Naive B cell (primary cell): ENCODE data around the gene ACER2. TPM values are rescaled to one million over a fixed set of nuclear protein-coding genes. Genes with fewer than 3 reads are reported as not detected.

Experiments used
- ATAC-seq, 2 donors: fragments of 150-1000 bp; cut with Tn5 transposase; 2 replicates each; pipeline ENCODE4 v1.10.0; 2021; ENCODE audit warnings: low read depth in 2 of 2, mild to moderate bottlenecking in 2 of 2, moderate library complexity in 2 of 2
- DNase-seq: peaks from one replicate; pipeline ENCODE4 v3.0.0; 2022
- H3K27ac Mint-ChIP-seq, 6 donors: one replicate each; pipeline ENCODE4 v1.8.0; 2020 to 2022; ENCODE audit warnings: mild to moderate bottlenecking in 6 of 6, mixed read lengths in 6 of 6, moderate library complexity in 5 of 6, inconsistent platforms in 2 of 6
- H3K27me3 Mint-ChIP-seq, 3 donors: one replicate each; pipeline ENCODE4 v1.8.0; 2021 to 2022; ENCODE audit warnings: mixed read lengths in 3 of 3, mild to moderate bottlenecking in 1 of 3
- H3K36me3 Mint-ChIP-seq, 2 donors: one replicate each; pipeline ENCODE4 v1.8.0; 2020 to 2022; ENCODE audit warnings: mixed read lengths in 2 of 2, inconsistent platforms in 1 of 2, mild to moderate bottlenecking in 1 of 2
- H3K4me1 Mint-ChIP-seq, 3 donors: one replicate each; pipeline ENCODE4 v1.8.0; 2020 to 2022; ENCODE audit warnings: mixed read lengths in 3 of 3, inconsistent platforms in 1 of 3, mild to moderate bottlenecking in 1 of 3, moderate library complexity in 1 of 3
- H3K4me3 Mint-ChIP-seq, 8 donors: one replicate each; pipeline ENCODE4 v1.8.0; 2020 to 2022; ENCODE audit warnings: mild to moderate bottlenecking in 8 of 8, mixed read lengths in 8 of 8, moderate library complexity in 8 of 8, inconsistent platforms in 2 of 8
- H3K9me3 Mint-ChIP-seq, 7 donors: one replicate each; pipeline ENCODE4 v1.8.0; 2020 to 2022; ENCODE audit warnings: mixed read lengths in 7 of 7, mild to moderate bottlenecking in 5 of 7, inconsistent platforms in 2 of 7, moderate library complexity in 1 of 7
- polyA plus RNA-seq, 6 donors: library from polyadenylated mRNA; unstranded; fragments of 300-500 nt; fragmentation: Illumina TruSeq; gene quantifications; one replicate each; pipeline ENCODE4 v1.2.3, GENCODE V29; 2021; ENCODE audit warnings: low read depth in 6 of 6

ACER2 gene
- polyA plus RNA-seq, 6 donors from 2014 or later: 0.14 to 0.80 (median 0.56) TPM; not detected in 1

- H3K27me3 Mint-ChIP-seq: peaks cover 0 to 12% (median 8%) of the 10 kb centered on the region in 3 donors
- no peaks in the 10 kb centered on the region for H3K36me3 Mint-ChIP-seq
- H3K4me1 Mint-ChIP-seq: peaks cover 8 to 12% (median 9%) of the 10 kb centered on the region in 3 donors
- ATAC-seq (no peak), DNase-seq (no peak)
- no peak overlapping the region for H3K4me3 Mint-ChIP-seq
- no peak overlapping the region for H3K27ac Mint-ChIP-seq
- H3K9me3 Mint-ChIP-seq: no peaks in the 10 kb centered on the region
These were observed 57.5 kb downstream of the ACER2 start for GRCh38 chr9:19466280-19466639.

- Mint-ChIP-seq H3K27ac (no peak overlapping the region), H3K27me3 (peaks cover 5 to 23% (median 16%) of the 10 kb centered on the region in 3 donors), H3K4me3 (no peak overlapping the region), H3K36me3 (no peaks in the 10 kb centered on the region), H3K9me3 (no peaks in the 10 kb centered on the region), H3K4me1 (peaks cover 8 to 12% (median 12%) of the 10 kb centered on the region in 3 donors)
- ATAC-seq: no peak
- no peak for DNase-seq
These were observed 60.5 kb downstream of the ACER2 start for GRCh38 chr9:19469271-19469670.

- Mint-ChIP-seq H3K36me3 (no peaks in the 10 kb centered on the region), H3K9me3 (no peaks in the 10 kb centered on the region), H3K4me3 (no peak overlapping the region), H3K27me3 (peaks cover 8 to 20% (median 20%) of the 10 kb centered on the region in 3 donors), H3K27ac (no peak overlapping the region), H3K4me1 (peaks cover 4 to 7% (median 4%) of the 10 kb centered on the region in 3 donors)
- ATAC-seq (no peak), DNase-seq (no peak)
These were observed 61.8 kb downstream of the ACER2 start for GRCh38 chr9:19470567-19470966.

- no peak overlapping the region for H3K4me3 Mint-ChIP-seq
- H3K27me3 Mint-ChIP-seq: peaks cover 8 to 20% (median 20%) of the 10 kb centered on the region in 3 donors
These were observed 62.3 kb downstream of the ACER2 start for GRCh38 chr9:19470981-19471650.

GRCh38 chr9:19471737-19472648 is 63.2 kb downstream of the ACER2 start:
- ATAC-seq (peak; percentile 59 to 72), DNase-seq (peak; percentile 24)
- Mint-ChIP-seq H3K4me1 (peaks cover 4 to 7% (median 4%) of the 10 kb centered on the region in 3 donors), H3K27me3 (peaks cover 8 to 22% (median 20%) of the 10 kb centered on the region in 3 donors), H3K9me3 (no peaks in the 10 kb centered on the region), H3K27ac (no peak overlapping the region), H3K4me3 (peak overlapping the region in 6 of 8 donors; percentile 41 to 78 (median 53)), H3K36me3 (no peaks in the 10 kb centered on the region)

More at GRCh38 chr9:19470981-19471650, 62.3 kb downstream of the ACER2 start:
- peak overlapping the region in 1 of 6 donors; percentile 52 for H3K27ac Mint-ChIP-seq
- H3K36me3 Mint-ChIP-seq: no peaks in the 10 kb centered on the region
- no peaks in the 10 kb centered on the region for H3K9me3 Mint-ChIP-seq
- no peak for DNase-seq
- H3K4me1 Mint-ChIP-seq: peaks cover 4 to 7% (median 4%) of the 10 kb centered on the region in 3 donors
- ATAC-seq: no peak

- H3K4me1 Mint-ChIP-seq: peaks cover 4 to 7% (median 4%) of the 10 kb centered on the region in 3 donors
These were observed 64.8 kb downstream of the ACER2 start for GRCh38 chr9:19473605-19474004.

GRCh38 chr9:19479874-19480273 is 71.1 kb downstream of the ACER2 start:
- DNase-seq: no peak
- peaks cover 17 to 21% (median 18%) of the 10 kb centered on the region in 3 donors for H3K27me3 Mint-ChIP-seq
- no peaks in the 10 kb centered on the region for H3K4me1 Mint-ChIP-seq
- no peak for ATAC-seq
- no peak overlapping the region for H3K27ac Mint-ChIP-seq
- no peaks in the 10 kb centered on the region for H3K9me3 Mint-ChIP-seq
- H3K36me3 Mint-ChIP-seq: no peaks in the 10 kb centered on the region
- no peak overlapping the region for H3K4me3 Mint-ChIP-seq

More at GRCh38 chr9:19473605-19474004, 64.8 kb downstream of the ACER2 start:
- no peak overlapping the region for H3K4me3 Mint-ChIP-seq
- no peaks in the 10 kb centered on the region for H3K36me3 Mint-ChIP-seq
- no peaks in the 10 kb centered on the region for H3K9me3 Mint-ChIP-seq
- H3K27ac Mint-ChIP-seq: peak overlapping the region in 1 of 6 donors; percentile 44
- ATAC-seq (no peak), DNase-seq (no peak)
- H3K27me3 Mint-ChIP-seq: peaks cover 15 to 26% (median 24%) of the 10 kb centered on the region in 3 donors

- Mint-ChIP-seq H3K9me3 (no peaks in the 10 kb centered on the region), H3K4me1 (no peaks in the 10 kb centered on the region)
- no peak for ATAC-seq
These were observed 71.5 kb downstream of the ACER2 start for GRCh38 chr9:19480345-19480744.

GRCh38 chr9:19481121-19481870 is 72.5 kb downstream of the ACER2 start:
- Mint-ChIP-seq H3K27me3 (peaks cover 17 to 21% (median 18%) of the 10 kb centered on the region in 3 donors), H3K4me3 (peak overlapping the region in 1 of 8 donors; percentile 11), H3K4me1 (no peaks in the 10 kb centered on the region), H3K36me3 (no peaks in the 10 kb centered on the region), H3K9me3 (no peaks in the 10 kb centered on the region), H3K27ac (no peak overlapping the region)
- no peak for ATAC-seq
- no peak for DNase-seq

More at GRCh38 chr9:19480345-19480744, 71.5 kb downstream of the ACER2 start:
- no peak for DNase-seq
- H3K36me3 Mint-ChIP-seq: no peaks in the 10 kb centered on the region
- no peak overlapping the region for H3K27ac Mint-ChIP-seq
- H3K4me3 Mint-ChIP-seq: no peak overlapping the region
- peaks cover 17 to 21% (median 18%) of the 10 kb centered on the region in 3 donors for H3K27me3 Mint-ChIP-seq

- no peaks in the 10 kb centered on the region for H3K9me3 Mint-ChIP-seq
- DNase-seq: no peak
- no peaks in the 10 kb centered on the region for H3K36me3 Mint-ChIP-seq
These were observed 73.2 kb downstream of the ACER2 start for GRCh38 chr9:19481971-19482404.

GRCh38 chr9:19484699-19485098 is 75.9 kb downstream of the ACER2 start:
- Mint-ChIP-seq H3K4me1 (no peaks in the 10 kb centered on the region), H3K27ac (no peak overlapping the region), H3K36me3 (no peaks in the 10 kb centered on the region), H3K9me3 (no peaks in the 10 kb centered on the region), H3K27me3 (peaks cover 5 to 13% (median 11%) of the 10 kb centered on the region in 3 donors), H3K4me3 (no peak overlapping the region)
- no peak for DNase-seq
- ATAC-seq: no peak

More at GRCh38 chr9:19481971-19482404, 73.2 kb downstream of the ACER2 start:
- Mint-ChIP-seq H3K27me3 (peaks cover 16 to 22% (median 21%) of the 10 kb centered on the region in 3 donors), H3K27ac (no peak overlapping the region), H3K4me1 (no peaks in the 10 kb centered on the region), H3K4me3 (no peak overlapping the region)
- ATAC-seq: no peak

GRCh38 chr9:19485193-19485592 is 76.4 kb downstream of the ACER2 start:
- H3K4me3 Mint-ChIP-seq: no peak overlapping the region
- H3K4me1 Mint-ChIP-seq: no peaks in the 10 kb centered on the region
- ATAC-seq: no peak
- no peaks in the 10 kb centered on the region for H3K36me3 Mint-ChIP-seq
- DNase-seq: no peak
- peaks cover 5 to 13% (median 11%) of the 10 kb centered on the region in 3 donors for H3K27me3 Mint-ChIP-seq
- no peak overlapping the region for H3K27ac Mint-ChIP-seq
- H3K9me3 Mint-ChIP-seq: no peaks in the 10 kb centered on the region

- Mint-ChIP-seq H3K27me3 (peaks cover 5 to 13% (median 11%) of the 10 kb centered on the region in 3 donors), H3K4me3 (no peak overlapping the region), H3K9me3 (no peaks in the 10 kb centered on the region), H3K4me1 (no peaks in the 10 kb centered on the region), H3K36me3 (no peaks in the 10 kb centered on the region), H3K27ac (no peak overlapping the region)
- no peak for ATAC-seq
- no peak for DNase-seq
These were observed 78.0 kb downstream of the ACER2 start for GRCh38 chr9:19486803-19487202.
